GM23338 (cell line): ENCODE results near the gene IFI6.

Experiments used
- CREB1 ChIP-seq: fragments of 250-450 bp; sonication (Bioruptor Pico); IDR thresholded peaks from 2 replicates; pipeline ENCODE4 v1.5.0; 2020; ENCODE audit warnings: low read depth, mild to moderate bottlenecking, moderate library complexity
- EZH2 ChIP-seq: fragments of 200-600 bp; sonication (generic); IDR thresholded peaks from one replicate; pipeline ENCODE4 v1.8.0; 2017; ENCODE audit warnings: antibody characterized with exemption, mild to moderate bottlenecking, low read depth; ENCODE audit not compliant: unreplicated experiment
- EZH2phosphoT487 ChIP-seq: fragments of 200-600 bp; sonication (generic); IDR thresholded peaks from one replicate; pipeline ENCODE4 v1.8.1; 2018; ENCODE audit warnings: antibody characterized with exemption; ENCODE audit not compliant: unreplicated experiment
- JUNB ChIP-seq: IDR thresholded peaks from one replicate; pipeline ENCODE4 v1.6.1; 2016; ENCODE audit warnings: antibody characterized with exemption; ENCODE audit not compliant: unreplicated experiment
- NANOG ChIP-seq: IDR thresholded peaks from 2 replicates; pipeline ENCODE4 v1.6.1; 2016; ENCODE audit warnings: antibody characterized with exemption, borderline replicate concordance
- POLR2AphosphoS5 ChIP-seq: IDR thresholded peaks from 2 replicates; pipeline ENCODE4 v1.6.1; 2016; ENCODE audit warnings: antibody characterized with exemption, low read depth
- STAT1 ChIP-seq: IDR thresholded peaks from one replicate; pipeline ENCODE4 v1.6.1; 2016; ENCODE audit warnings: antibody characterized with exemption; ENCODE audit not compliant: unreplicated experiment
- ZNF114 ChIP-seq: fragments of 250-450 bp; sonication (Bioruptor Pico); IDR thresholded peaks from 2 replicates; pipeline ENCODE4 v1.5.0; 2020; ENCODE audit warnings: mild to moderate bottlenecking, moderate library complexity
- ZNF331 ChIP-seq: fragments of 250-450 bp; sonication (Bioruptor Pico); IDR thresholded peaks from 2 replicates; pipeline ENCODE4 v1.5.0; 2020; ENCODE audit warnings: low read depth, mild to moderate bottlenecking, moderate library complexity
- ZNF462 ChIP-seq: fragments of 250-450 bp; sonication (Bioruptor Pico); IDR thresholded peaks from 2 replicates; pipeline ENCODE4 v1.5.0; 2020; ENCODE audit warnings: mild to moderate bottlenecking, moderate library complexity
- TF ChIP-seq, protein P1 (sequence below), 2 experiments: fragments of 200-600 bp in 1 of 2; sonication (generic) in 1 of 2; conservative IDR thresholded peaks; 2 replicates each; pipeline versions ENCODE4 v1.5.1 to v1.6.1; 2016 to 2017; ENCODE audit warnings: antibody characterized with exemption in 2 of 2, low read depth in 2 of 2, mild to moderate bottlenecking in 2 of 2, moderate library complexity in 1 of 2
- TF ChIP-seq, protein P2 (sequence below): IDR thresholded peaks from one replicate; pipeline ENCODE4 v1.6.1; 2018; ENCODE audit warnings: antibody characterized with exemption; ENCODE audit not compliant: unreplicated experiment
- TF ChIP-seq, protein P3 (sequence below): IDR thresholded peaks from 2 replicates; pipeline ENCODE4 v1.6.1; 2016; ENCODE audit warnings: antibody characterized with exemption

- TF ChIP-seq, protein P1, sequence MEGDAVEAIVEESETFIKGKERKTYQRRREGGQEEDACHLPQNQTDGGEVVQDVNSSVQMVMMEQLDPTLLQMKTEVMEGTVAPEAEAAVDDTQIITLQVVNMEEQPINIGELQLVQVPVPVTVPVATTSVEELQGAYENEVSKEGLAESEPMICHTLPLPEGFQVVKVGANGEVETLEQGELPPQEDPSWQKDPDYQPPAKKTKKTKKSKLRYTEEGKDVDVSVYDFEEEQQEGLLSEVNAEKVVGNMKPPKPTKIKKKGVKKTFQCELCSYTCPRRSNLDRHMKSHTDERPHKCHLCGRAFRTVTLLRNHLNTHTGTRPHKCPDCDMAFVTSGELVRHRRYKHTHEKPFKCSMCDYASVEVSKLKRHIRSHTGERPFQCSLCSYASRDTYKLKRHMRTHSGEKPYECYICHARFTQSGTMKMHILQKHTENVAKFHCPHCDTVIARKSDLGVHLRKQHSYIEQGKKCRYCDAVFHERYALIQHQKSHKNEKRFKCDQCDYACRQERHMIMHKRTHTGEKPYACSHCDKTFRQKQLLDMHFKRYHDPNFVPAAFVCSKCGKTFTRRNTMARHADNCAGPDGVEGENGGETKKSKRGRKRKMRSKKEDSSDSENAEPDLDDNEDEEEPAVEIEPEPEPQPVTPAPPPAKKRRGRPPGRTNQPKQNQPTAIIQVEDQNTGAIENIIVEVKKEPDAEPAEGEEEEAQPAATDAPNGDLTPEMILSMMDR (conservative IDR thresholded peaks at IDR 0.05; ENCODE audit: low read depth in 2 of 2) = no peak
- no peak for TF ChIP-seq EZH2
- no peak for TF ChIP-seq EZH2phosphoT487
- no peak for TF ChIP-seq POLR2AphosphoS5
- TF ChIP-seq, protein P2, sequence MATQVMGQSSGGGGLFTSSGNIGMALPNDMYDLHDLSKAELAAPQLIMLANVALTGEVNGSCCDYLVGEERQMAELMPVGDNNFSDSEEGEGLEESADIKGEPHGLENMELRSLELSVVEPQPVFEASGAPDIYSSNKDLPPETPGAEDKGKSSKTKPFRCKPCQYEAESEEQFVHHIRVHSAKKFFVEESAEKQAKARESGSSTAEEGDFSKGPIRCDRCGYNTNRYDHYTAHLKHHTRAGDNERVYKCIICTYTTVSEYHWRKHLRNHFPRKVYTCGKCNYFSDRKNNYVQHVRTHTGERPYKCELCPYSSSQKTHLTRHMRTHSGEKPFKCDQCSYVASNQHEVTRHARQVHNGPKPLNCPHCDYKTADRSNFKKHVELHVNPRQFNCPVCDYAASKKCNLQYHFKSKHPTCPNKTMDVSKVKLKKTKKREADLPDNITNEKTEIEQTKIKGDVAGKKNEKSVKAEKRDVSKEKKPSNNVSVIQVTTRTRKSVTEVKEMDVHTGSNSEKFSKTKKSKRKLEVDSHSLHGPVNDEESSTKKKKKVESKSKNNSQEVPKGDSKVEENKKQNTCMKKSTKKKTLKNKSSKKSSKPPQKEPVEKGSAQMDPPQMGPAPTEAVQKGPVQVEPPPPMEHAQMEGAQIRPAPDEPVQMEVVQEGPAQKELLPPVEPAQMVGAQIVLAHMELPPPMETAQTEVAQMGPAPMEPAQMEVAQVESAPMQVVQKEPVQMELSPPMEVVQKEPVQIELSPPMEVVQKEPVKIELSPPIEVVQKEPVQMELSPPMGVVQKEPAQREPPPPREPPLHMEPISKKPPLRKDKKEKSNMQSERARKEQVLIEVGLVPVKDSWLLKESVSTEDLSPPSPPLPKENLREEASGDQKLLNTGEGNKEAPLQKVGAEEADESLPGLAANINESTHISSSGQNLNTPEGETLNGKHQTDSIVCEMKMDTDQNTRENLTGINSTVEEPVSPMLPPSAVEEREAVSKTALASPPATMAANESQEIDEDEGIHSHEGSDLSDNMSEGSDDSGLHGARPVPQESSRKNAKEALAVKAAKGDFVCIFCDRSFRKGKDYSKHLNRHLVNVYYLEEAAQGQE = no peak
- TF ChIP-seq, protein P3, sequence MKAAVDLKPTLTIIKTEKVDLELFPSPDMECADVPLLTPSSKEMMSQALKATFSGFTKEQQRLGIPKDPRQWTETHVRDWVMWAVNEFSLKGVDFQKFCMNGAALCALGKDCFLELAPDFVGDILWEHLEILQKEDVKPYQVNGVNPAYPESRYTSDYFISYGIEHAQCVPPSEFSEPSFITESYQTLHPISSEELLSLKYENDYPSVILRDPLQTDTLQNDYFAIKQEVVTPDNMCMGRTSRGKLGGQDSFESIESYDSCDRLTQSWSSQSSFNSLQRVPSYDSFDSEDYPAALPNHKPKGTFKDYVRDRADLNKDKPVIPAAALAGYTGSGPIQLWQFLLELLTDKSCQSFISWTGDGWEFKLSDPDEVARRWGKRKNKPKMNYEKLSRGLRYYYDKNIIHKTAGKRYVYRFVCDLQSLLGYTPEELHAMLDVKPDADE = no peak
- no peak for TF ChIP-seq ZNF114
- no peak for TF ChIP-seq JUNB
- no peak for TF ChIP-seq STAT1
- TF ChIP-seq CREB1 (CRISPR knock-in tag) = no peak
- no peak for TF ChIP-seq ZNF331 (CRISPR knock-in tag)
- TF ChIP-seq ZNF462 = no peak
- no peak for TF ChIP-seq NANOG
These were observed 43.3 kb downstream of the IFI6 start for GRCh38 chr1:27628712-27629111.
